ENCODE measurements around the gene MAPK4.

GRCh38 chr18:50697509-50697908, 137.6 kb downstream of the MAPK4 start:
- no peak for TF ChIP-seq ZNF114 (tag by site-specific recombination; IDR thresholded peaks at IDR 0.05)
- TF ChIP-seq ZNF768 (tag by site-specific recombination; IDR thresholded peaks at IDR 0.05) = no peak
- no peak for TF ChIP-seq ZNF777 (tag by site-specific recombination; IDR thresholded peaks at IDR 0.05; ENCODE audit: borderline replicate concordance)
- TF ChIP-seq ZNF398 (tag by site-specific recombination; IDR thresholded peaks at IDR 0.05) = no peak
- no peak for TF ChIP-seq GLI4 (tag by site-specific recombination; IDR thresholded peaks at IDR 0.05)
- no peak for TF ChIP-seq CTCF (tag by site-specific recombination; IDR thresholded peaks at IDR 0.05)
- TF ChIP-seq PRDM4 (tag by site-specific recombination; IDR thresholded peaks at IDR 0.05) = no peak
- TF ChIP-seq MYNN (tag by site-specific recombination; IDR thresholded peaks at IDR 0.05; ENCODE audit: borderline replicate concordance) = no peak
- TF ChIP-seq ZNF423 (tag by site-specific recombination; IDR thresholded peaks at IDR 0.05) = no peak
- no peak for TF ChIP-seq ZNF404 (tag by site-specific recombination; IDR thresholded peaks at IDR 0.05)
- no peak for TF ChIP-seq ZNF24 (tag by site-specific recombination; IDR thresholded peaks at IDR 0.05)
- TF ChIP-seq ZNF174 (tag by site-specific recombination; IDR thresholded peaks at IDR 0.05) = no peak

Measured in HEK293 (cell line).